ENCODE measurements around the gene CELA2B.

- TF ChIP-seq, protein P1, sequence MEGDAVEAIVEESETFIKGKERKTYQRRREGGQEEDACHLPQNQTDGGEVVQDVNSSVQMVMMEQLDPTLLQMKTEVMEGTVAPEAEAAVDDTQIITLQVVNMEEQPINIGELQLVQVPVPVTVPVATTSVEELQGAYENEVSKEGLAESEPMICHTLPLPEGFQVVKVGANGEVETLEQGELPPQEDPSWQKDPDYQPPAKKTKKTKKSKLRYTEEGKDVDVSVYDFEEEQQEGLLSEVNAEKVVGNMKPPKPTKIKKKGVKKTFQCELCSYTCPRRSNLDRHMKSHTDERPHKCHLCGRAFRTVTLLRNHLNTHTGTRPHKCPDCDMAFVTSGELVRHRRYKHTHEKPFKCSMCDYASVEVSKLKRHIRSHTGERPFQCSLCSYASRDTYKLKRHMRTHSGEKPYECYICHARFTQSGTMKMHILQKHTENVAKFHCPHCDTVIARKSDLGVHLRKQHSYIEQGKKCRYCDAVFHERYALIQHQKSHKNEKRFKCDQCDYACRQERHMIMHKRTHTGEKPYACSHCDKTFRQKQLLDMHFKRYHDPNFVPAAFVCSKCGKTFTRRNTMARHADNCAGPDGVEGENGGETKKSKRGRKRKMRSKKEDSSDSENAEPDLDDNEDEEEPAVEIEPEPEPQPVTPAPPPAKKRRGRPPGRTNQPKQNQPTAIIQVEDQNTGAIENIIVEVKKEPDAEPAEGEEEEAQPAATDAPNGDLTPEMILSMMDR (IDR thresholded peaks at IDR 0.05): no peak
- TF ChIP-seq POLR2A (IDR thresholded peaks at IDR 0.05): no peak
Observed at GRCh38 chr1:15522551-15522950, 46.6 kb downstream of the CELA2B start.

Measured in right lobe of liver (tissue), 4 donors.